ENCODE data around the gene DDX23. TPM values are rescaled to one million over a fixed set of nuclear protein-coding genes. Genes with fewer than 3 reads are reported as not detected.

Gene DDX23
- total and polyA plus RNA-seq, 9 donors: 48.0 to 108 (median 70.5) TPM

GRCh38 chr12:48818831-48819590 lies 33.0 kb downstream of the DDX23 start:
- Histone ChIP-seq H3K4me1 (ENCODE audit: insufficient read depth) (peaks cover 12% of the 10 kb centered on the region), H3K9me3 (no peaks in the 10 kb centered on the region), H3K36me3 (no peaks in the 10 kb centered on the region), H3K27ac (peak overlapping the region; percentile 18 to 95), H3K27me3 (no peaks in the 10 kb centered on the region), H3K4me3 (peak overlapping the region; percentile 75)
- intact Hi-C loops (cut with DNase I): no loop called here
- peak in 3 of 5 donors; percentile 49 to 66 (median 61) for DNase-seq
- TF ChIP-seq CTCF (IDR thresholded peaks at IDR 0.05) (peak in 1 of 3 donors; percentile 30), EP300 (IDR thresholded peaks at IDR 0.05) (no peak), POLR2A (IDR thresholded peaks at IDR 0.05) (no peak)
- WGBS, 3 donors: 15 to 34% (median 32%) methylated on average over 18 to 37 of the region's 37 CpGs

GRCh38 chr12:48817873-48818830 lies 33.8 kb downstream of the DDX23 start, which contains the start of gene CACNB3:
TSS of gene CACNB3 (plus strand) at chr12:48818496. CDS start at chr12:48818930, 434 bp downstream.
- peak within 1 kb of the TSS; percentile 75 for H3K4me3 ChIP-seq
- H3K9me3 ChIP-seq: no peaks in the 10 kb centered on the region
- H3K27me3 ChIP-seq: no peaks in the 10 kb centered on the region
- no peaks in the 10 kb centered on the region for H3K36me3 ChIP-seq
- peak within 1 kb of the TSS; percentile 18 to 95 for H3K27ac ChIP-seq
- H3K4me1 ChIP-seq (ENCODE audit: insufficient read depth): peaks cover 13% of the 10 kb centered on the region
- TF ChIP-seq EP300 (IDR thresholded peaks at IDR 0.05): no peak
- TF ChIP-seq CTCF (IDR thresholded peaks at IDR 0.05): no peak
- TF ChIP-seq POLR2A (IDR thresholded peaks at IDR 0.05): peak; percentile 23
- 1 to 2% (median 1%) methylated on average over 60 to 79 of the region's 79 CpGs for WGBS, 3 donors
- intact Hi-C loops (cut with DNase I): no loop called here
- peak; percentile 81 to 87 (median 85) for DNase-seq

GRCh38 chr12:48816143-48816854 lies 35.7 kb downstream of the DDX23 start:
- H3K27ac ChIP-seq: peak overlapping the region in 1 of 2 donors; percentile 95
- TF ChIP-seq CTCF (IDR thresholded peaks at IDR 0.05) (no peak), EP300 (IDR thresholded peaks at IDR 0.05) (no peak), POLR2A (IDR thresholded peaks at IDR 0.05) (no peak)

More at GRCh38 chr12:48816143-48816854, 35.7 kb downstream of the DDX23 start:
- WGBS, 3 donors: 82 to 91% (median 86%) methylated on average over 3 of the region's 3 CpGs
- H3K27me3 ChIP-seq: no peaks in the 10 kb centered on the region
- no peaks in the 10 kb centered on the region for H3K36me3 ChIP-seq
- peak overlapping the region; percentile 75 for H3K4me3 ChIP-seq
- intact Hi-C loops (cut with DNase I): no loop called here
- H3K4me1 ChIP-seq (ENCODE audit: insufficient read depth): peaks cover 26% of the 10 kb centered on the region
- no peak for DNase-seq
- H3K9me3 ChIP-seq: no peaks in the 10 kb centered on the region
